ENCODE data around the gene C11orf87.

The C11orf87 gene

DNA sequence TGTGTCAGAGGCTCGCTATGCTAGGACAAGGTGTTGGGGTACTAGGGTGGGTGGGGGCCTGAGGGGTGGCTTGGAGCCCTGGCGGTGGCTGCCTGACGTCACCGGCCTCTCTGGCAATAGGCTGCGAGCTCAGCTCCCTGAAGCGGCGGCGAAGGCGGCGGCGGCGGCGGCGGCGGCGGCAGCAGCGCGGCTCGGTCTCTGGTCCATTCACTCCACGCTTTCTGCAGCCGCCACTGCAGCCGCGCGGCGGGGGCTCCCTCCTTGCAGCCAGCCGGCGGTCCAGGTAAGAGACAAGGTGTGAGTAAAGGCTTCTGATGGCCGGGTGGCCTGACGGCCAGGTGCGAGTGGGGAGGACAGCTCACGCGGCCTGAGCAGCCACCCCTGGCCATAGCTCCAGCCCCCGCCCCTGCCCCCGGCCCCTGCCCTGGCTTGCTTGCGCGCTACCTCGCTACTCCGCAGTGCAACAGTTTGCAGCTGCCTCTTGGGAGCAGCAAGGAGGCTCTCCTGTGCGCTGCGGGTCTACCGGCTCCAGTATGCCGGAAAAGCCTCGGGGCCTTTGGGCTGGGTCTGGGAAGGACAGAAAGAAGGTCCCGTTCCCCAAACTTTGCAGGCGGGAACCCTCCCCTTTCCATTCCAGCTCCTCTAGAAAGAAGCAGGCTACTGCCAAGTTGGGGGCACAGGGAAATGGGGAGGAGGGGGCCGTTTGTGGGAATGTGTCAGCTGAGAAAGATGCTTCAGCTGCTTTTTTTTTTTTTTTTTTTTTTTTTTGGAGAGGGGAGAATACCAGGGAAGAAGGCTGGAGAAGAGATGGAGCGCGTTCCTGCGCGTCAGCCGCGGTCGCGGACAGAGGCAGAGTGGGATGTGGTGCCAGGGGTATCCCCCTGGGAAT, at the start of gene C11orf87:
C11orf87 (plus strand) TSS at position 210 of the 889 bp plus-strand sequence. CDS start 1,444 bp downstream, outside the sequence.
- TF ChIP-seq, protein P1, sequence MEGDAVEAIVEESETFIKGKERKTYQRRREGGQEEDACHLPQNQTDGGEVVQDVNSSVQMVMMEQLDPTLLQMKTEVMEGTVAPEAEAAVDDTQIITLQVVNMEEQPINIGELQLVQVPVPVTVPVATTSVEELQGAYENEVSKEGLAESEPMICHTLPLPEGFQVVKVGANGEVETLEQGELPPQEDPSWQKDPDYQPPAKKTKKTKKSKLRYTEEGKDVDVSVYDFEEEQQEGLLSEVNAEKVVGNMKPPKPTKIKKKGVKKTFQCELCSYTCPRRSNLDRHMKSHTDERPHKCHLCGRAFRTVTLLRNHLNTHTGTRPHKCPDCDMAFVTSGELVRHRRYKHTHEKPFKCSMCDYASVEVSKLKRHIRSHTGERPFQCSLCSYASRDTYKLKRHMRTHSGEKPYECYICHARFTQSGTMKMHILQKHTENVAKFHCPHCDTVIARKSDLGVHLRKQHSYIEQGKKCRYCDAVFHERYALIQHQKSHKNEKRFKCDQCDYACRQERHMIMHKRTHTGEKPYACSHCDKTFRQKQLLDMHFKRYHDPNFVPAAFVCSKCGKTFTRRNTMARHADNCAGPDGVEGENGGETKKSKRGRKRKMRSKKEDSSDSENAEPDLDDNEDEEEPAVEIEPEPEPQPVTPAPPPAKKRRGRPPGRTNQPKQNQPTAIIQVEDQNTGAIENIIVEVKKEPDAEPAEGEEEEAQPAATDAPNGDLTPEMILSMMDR (IDR thresholded peaks at IDR 0.05; ENCODE audit: insufficient read depth, low read depth, low read length, missing control alignments): no peak
- DNase-seq (ENCODE audit: low read depth): peak; percentile 18
- H3K4me3 ChIP-seq (ENCODE audit: low read length): peak within 1 kb of the TSS; percentile 30

DNA sequence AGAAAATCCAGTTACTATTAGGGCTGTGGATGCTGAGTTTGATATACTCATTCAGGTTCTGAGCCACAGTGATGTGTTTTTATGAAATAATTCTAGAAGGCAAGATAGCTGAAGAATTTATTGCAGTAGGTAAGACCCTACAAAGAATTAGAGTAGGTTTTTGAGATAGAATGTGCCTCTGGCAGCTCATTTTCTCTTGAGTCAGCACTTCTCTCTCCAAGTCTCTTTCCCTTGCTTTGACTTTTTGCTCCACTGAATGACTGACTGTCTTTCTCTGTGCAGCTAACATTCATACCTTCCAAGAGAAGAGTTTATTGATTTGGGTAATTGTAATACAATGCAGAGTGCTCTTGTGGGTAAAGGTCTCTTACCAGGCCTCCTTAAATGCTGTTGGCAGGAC, 48.0 kb upstream of the C11orf87 start:
- DNase-seq (ENCODE audit: low read depth): no peak

DNA sequence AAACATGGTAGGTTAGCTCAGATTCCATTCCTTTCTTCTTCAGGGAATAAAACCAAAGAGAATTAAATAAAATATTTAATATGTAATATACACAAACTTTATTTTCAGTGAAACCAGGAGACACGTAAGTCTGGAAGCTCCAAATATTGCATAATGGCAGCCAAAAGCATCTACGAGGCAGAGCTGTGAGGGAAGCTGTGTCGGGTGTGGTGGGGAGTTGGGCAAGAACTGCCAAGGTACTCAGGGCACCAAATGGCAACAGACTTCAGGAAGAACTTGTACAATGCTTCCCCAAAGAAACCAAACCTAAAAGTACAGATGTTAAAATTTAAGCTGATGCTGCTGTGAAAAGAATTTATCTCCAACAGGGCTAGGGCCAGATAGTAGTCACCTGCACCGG, 47.5 kb upstream of the C11orf87 start:
- peak; percentile 54 for DNase-seq (ENCODE audit: low read depth)
- H3K4me3 ChIP-seq (ENCODE audit: low read length): no peak overlapping the region
- TF ChIP-seq, protein P1 (IDR thresholded peaks at IDR 0.05; ENCODE audit: insufficient read depth, low read depth, low read length, missing control alignments): no peak

More for the DNA sequence above, 48.0 kb upstream of the C11orf87 start:
- H3K4me3 ChIP-seq (ENCODE audit: low read length): no peak overlapping the region
- TF ChIP-seq, protein P1 (IDR thresholded peaks at IDR 0.05; ENCODE audit: insufficient read depth, low read depth, low read length, missing control alignments): no peak

DNA sequence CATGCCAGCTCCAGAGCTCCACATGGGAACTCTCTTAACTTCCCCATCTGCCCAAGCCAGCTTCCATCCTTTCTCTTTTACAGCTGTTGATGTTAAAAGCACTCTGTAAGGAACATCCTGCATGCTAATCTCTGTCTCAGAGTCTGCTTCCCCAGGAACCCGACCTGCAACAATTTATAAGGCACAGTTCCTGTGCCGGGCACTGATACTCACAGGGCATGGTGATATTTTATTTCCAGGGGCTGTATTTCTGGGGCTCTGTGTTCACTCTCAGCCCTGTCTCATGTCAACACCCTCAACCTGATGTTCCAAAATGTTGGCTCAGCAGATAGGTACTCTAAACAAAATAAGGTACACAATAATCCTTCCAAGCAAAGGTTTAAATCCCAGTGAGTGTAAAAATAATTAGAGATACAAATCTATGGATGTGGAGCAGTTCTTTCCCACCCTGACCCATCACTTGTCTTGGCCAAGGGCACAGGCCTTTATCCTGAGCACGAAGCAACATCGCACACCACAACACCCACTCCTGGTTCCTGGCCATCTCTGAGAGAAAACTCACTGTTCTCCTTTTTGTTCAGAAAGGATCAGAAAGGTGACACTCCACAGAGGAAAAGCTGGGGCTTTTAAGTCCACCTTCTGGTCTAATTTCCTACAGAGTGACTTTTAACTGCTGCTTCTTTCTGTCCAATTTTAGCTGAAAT, 44.8 kb upstream of the C11orf87 start:
- TF ChIP-seq, protein P1 (IDR thresholded peaks at IDR 0.05; ENCODE audit: insufficient read depth, low read depth, low read length, missing control alignments): no peak
- no peak for DNase-seq (ENCODE audit: low read depth)
- H3K4me3 ChIP-seq (ENCODE audit: low read length): no peak overlapping the region

DNA sequence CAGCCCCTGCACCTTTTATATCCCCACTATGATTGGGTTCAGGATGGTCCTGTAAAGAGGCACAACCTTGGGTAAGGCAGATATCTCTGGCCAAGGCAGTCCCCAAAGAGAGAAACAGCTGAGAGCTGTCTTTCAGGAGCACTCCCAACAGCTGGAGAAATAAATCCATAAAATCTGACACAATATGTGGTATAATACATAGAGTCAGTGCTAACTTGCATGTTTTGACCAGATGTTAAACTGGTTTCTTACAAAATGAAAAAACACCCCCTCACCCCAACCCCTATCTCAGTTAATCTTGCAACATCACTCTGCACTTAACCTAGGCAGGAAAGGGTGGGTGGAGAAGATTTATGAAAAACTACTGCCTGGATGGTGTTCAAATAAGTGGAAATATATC, 44.0 kb upstream of the C11orf87 start:
- TF ChIP-seq, protein P1 (IDR thresholded peaks at IDR 0.05; ENCODE audit: insufficient read depth, low read depth, low read length, missing control alignments): no peak
- DNase-seq (ENCODE audit: low read depth): no peak

DNA sequence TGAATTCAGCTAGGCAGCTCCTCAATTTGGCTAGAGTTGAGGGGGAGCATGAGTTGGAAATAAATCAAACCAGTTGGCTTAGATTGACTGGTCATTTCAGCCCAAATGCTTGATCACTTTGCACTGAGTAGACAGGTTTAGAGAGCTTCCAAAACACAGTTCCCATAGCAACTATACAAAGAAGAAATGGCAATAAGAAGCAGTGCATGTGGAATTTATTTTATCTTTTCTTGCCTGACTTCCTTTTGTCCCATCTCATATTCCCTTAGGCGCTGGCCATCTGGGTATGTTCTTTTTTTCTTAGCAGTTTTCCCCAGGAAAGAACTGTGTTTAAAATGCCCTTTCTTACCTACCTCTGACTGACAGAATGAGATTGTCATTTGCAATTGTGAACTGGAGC, 38.7 kb upstream of the C11orf87 start:
- no peak for DNase-seq (ENCODE audit: low read depth)
- H3K4me3 ChIP-seq (ENCODE audit: low read length): no peak overlapping the region
- TF ChIP-seq, protein P1 (IDR thresholded peaks at IDR 0.05; ENCODE audit: insufficient read depth, low read depth, low read length, missing control alignments): no peak

More for the DNA sequence above, 44.0 kb upstream of the C11orf87 start:
- no peak overlapping the region for H3K4me3 ChIP-seq (ENCODE audit: low read length)
